ENCODE measurements around the gene KRTAP5-5.
"Not testable (repeated sequence)": the region's sequence is repeated elsewhere in the genome, so short reads cannot be mapped to it uniquely, and the experiment has no call there.

KRTAP5-5 gene

DNA sequence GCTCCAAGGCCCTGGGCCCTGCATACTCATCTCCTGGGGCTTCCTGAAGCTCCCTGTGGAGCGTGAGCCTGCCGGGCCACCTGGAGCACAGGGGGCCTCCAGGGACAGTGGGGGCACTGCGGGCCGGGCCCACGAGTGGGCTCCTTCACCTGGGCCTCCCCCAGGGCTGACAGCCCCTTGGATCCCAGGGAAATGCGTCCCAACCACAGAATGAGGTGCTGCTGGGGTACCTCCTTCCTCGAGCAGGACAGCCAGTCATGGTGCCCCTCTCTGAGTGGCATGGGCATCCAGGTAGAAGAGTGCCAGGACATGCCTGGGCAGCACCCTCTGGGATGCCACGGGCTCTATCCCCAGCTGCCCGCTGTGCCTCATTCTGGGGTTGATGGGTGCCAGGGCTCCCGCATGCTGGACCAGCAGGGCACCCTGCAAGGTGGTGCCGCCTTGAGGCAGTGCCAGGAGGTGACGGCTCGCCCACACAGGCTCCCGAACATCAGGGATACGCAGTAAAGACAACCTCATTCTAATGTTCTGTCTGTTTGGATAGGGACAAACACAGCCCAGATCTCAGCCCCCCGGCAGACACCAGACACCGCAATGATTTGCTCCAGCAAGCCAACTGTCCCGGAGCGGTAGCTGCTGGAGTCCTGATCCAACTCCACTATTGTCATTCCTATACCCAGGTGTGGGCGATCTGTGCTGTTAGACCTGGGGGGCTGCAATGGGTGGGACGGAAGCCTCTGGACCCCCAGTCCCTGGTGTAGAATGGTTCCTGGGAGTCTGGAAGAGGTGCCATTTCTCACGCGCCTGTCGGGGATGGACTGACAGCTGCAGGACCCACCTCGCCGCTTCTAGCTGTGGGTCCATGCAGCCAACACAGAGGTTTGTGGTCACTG is 25.8 kb downstream of the KRTAP5-5 start:
- DNase-seq (ENCODE audit: low read depth in 2 of 2): no peak

DNA sequence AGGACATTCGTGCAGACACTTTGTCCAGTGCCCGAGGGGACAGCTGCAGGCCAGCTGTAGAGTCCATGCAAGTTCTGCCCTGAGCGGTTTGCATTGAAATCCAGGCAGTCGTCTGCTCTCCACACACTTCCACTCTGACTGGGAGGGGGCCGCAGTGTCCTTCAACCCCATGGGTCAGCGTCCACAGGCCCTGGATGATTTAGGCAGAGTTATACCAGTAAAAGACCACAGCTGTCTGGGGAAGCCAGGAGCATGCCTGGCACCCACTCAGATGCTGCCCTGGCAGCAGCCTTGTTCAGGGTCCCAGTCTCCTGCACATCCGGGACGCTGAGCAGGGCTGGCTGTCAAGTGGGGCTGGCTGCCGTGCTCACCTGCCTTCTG is 26.5 kb downstream of the KRTAP5-5 start:
- DNase-seq (ENCODE audit: low read depth in 2 of 2): no peak

DNA sequence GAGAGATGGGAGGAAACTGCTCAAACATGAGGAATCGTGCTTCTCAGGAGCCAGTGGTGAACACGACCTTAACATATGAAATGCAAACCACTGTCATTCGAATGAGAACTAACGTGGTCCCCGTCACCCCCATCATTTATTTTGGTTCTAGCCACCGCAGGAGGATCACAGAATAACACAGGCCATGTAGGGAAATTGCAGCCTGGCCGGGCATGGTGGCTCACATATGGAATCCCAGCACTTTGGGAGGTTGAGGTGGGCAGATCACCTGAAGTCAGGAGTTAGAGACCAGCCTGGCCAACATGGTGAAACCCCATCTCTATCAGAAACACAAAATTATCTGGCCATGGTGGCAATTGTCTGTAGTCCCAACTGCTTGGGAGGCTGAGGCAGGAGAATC is 27.1 kb downstream of the KRTAP5-5 start:
- no peak for DNase-seq (ENCODE audit: low read depth in 2 of 2)

DNA sequence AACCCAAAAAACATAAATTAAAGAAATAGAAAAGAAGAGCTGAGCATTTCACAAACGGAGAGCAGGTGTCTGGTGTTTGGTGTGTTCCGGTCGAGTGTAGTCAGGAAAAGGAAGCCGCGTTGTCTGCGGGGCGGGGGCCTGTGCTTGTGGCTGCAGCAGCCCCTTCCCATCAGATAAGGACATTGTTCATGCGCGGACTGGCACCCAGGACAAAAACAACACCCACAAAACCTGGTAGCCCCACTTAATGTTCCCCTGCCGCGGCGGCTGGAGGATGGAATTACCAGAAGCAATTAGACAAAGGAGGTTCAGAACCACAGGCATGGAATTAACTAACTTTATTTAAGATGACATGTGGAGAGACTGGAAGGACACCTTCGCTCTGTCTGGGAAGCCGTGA is 29.9 kb downstream of the KRTAP5-5 start:
- no peak for DNase-seq (ENCODE audit: low read depth in 2 of 2)

DNA sequence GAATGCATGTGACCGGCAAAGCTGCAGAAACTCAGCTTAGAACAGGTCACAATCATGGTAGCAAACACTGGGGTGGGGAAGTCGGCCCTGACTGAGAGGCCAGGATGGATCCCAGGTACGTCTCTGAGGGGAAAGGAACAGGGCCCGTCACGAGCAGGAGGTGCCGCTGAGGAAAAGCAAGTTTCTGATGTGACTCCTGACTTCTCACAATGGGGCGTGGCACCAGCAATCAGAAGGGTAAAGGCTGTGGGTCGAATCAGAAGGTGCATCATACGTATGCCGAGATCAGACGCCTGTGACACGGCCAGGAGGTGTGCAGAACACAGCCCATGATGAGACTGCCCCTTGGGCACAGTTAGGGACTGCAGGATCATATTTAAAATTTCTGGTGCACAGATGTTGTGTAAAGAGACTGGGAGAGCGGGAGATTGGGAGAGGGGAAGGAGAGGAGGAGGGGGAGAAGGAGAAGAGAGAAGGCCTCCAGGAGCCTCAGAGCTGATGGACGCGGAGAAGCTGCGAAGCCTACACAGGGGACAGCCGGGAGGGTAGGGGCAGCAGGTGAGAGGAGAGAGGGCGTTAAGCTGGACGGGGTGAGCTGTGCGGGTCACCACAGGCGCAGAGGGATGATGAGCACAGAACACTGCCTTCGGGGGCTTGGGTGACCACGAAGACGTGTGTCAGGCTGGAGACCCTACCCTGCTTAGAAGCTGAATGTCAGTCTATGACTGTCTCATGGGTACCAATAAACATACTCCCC is 30.7 kb downstream of the KRTAP5-5 start:
- DNase-seq (ENCODE audit: low read depth in 2 of 2): no peak

DNA sequence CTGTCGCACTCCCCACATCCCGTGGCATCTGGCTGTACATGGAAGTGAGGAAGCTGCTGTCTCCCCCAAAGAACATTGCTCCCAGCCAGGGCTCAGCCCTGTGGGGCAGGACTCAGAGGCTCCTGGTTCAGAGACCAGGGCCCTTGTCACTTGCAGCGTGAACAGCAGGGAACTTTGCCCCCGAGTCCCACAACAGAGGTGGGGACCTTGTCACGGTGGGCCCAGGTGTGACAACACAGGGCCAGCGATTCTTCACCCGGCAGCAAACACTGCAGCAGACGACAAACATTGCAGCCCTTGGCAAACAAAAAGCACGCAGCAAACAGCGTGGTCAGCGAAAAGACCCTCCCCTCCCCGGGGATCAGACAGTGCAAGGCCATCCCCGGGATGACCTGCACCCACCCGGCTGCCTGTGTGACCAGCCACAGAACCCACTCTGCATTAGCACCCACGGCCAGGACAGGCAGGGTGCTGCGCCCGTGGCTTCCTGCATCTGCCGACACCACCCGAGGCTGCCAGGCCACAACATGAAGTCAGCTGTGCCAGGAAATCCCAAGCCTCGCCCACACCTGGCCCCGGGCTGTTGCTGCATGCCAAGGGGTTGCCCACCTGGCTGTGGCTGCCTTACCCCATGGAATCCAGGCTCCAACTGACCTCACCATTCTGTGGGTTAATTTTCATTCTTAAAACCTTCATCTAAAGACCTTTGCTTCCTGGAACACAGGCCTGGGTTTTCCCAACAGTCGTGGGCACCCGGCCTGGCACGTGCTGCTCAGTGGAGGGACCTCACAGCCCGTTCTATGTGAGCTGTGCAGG is 32.1 kb downstream of the KRTAP5-5 start:
- DNase-seq (ENCODE audit: low read depth in 2 of 2): not testable (repeated sequence)

DNA sequence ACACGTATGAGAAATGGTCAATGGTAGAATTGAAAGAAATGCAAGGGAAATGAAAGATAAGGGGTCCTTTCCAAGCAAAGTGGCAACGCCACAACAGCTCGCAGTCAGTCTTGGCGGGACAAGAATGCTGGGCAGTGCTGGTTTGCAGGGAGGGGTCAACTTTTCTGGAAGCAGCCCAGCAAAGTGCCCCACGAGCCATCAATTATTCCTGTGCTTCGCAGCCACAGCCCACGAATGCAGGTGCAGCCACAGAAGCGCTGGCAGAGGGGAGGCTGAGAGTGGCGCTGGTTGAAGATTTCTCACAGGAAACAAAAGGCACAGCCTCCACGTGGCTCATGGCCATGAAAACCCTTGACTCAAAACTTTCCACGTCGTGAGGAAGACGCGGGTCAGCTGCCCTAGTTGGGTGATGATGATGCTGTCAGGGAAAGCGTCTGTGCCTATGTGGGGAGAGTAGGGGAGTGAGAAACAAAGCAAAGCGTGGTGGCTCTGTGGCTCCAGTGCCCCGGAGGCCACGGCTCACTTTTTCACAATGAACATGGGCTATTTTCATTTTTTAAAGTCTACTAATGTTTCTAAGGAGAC is 33.2 kb downstream of the KRTAP5-5 start:
- not testable (repeated sequence) for DNase-seq (ENCODE audit: low read depth in 2 of 2)

DNA sequence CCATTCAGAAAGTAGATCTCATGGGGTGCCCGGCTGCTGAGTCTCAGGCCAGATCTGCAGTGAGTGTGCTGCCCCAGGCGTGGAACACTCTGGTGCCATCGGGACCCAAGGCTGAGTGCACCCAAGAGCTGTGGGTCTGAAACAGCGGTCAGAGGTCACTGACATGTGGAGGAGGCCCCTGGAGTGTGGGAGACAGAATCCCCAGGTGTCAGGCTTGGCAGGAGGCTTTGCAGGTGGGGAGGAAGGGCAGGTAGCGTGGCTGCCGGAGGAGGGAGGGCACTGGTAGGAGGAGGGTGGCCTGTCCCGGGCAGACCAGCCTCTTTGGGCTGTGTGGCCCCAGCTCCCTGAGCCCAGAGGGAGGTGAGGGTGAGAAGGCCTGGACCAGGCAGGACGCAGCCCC is 35.7 kb downstream of the KRTAP5-5 start:
- DNase-seq (ENCODE audit: low read depth in 2 of 2): no peak

DNA sequence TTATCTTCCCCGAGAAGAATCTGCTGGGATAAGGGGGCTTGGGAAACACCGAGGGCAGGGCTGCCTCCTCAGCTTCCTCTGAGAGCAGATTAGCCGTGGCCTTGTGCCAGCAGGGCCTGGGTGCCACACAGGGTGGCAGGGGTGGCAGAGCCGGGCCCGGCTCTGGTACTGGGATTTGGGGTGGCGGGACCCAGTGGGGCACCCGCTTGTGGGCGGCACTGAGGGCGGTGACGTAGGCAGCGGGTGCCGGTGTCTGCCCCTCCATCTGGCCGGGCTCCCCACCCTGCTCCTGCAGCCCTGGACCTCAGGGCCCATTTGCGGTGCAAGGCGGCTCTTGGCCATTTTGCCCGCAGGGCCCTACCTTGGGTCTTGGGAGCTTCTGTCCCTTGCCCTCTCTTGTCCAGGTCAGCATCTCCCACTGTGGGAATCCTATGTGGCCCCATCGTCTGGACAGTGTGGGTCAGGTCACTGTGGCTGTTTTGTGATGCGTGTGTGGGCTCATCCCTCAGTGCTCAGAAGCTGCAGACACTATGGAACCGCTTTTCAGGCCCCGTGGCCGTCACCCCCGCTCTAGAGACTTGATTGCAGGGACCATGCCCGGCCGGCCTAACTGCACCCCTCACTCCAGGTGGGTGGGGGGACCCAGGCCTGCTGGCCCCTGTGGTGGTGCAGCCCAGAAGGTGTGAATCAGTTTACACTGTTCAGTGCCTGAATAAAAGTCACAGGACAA is 37.7 kb downstream of the KRTAP5-5 start:
- no peak for DNase-seq (ENCODE audit: low read depth in 2 of 2)

DNA sequence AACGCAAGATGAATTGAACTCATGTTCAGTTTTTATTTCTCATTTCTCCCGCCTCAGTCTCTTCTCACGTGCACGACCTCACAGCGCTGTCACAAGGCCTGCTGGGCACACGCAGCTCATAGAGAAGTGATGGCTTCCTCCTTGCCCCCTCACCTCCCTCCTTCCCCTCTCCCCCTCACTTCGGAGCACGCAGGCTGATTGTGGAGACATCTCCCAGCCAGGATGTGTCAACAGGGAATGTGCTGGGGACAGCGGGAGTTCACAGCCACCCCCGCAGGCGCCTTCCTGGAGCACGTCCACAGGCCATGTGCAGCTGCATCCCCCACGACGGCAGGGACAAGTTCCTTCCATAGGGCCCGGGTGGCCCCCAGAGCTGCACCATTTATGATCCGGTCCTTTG is 38.3 kb downstream of the KRTAP5-5 start:
- DNase-seq (ENCODE audit: low read depth in 2 of 2): no peak

DNA sequence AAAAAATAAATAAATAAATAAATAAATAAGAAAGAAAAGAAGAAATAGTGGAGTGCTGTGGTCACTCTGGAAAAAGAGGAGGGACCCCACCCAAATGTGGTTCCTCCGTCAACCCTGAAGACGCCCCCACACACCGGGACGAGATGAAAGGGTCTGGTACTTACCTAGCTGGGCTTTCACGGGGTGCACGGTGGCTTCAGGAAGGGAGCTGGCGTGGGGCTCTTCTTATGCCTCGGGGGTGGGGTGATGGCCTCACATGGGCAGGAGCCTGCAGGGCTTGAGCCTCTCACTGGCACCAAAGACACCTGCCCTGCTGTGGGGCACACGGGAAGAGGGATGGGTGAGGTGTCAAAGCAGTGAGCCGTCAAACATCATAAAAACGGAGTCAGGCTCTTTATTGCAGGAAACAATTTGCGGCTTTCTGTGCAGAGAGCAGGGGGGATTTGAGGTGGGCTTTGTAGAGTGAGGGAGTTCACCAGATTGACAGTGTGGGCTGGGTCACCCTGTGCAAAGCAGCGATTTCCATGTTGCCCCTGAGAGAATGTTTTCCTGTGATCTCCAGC is 39.4 kb downstream of the KRTAP5-5 start:
- DNase-seq (ENCODE audit: low read depth in 2 of 2): no peak

DNA sequence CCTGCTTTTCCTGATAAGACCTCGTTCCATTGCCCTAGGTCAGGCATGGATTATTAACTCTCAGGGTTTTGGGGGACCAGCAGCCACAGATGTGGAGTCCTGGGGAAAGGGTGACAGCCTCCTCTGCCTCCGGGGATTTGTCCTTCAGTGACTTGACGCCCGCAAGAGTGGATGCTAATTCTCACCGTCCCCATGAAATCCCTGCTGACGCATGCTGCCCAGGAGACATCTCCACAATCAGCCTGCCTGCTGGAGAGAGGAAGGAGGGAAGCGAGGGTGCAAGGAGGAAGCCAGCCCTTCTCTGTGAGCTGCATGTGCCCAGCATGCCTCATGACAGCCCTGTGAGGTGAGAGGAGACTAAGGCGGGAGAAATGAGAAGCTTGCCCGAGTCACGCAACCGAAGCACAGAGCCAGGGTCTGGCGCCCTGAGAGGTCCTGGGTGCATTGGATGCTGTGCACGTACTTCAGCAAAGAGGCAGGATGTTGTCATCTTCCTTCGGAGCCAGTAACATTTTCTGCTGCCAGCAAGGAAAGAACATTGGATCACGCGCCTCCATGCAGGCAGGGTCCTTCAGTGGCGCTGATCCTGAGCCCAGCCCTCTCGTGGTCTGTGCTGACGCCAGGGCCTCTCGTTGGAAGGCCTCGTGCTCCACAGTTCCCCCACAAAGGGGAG is 40.1 kb downstream of the KRTAP5-5 start:
- no peak for DNase-seq (ENCODE audit: low read depth in 2 of 2)

DNA sequence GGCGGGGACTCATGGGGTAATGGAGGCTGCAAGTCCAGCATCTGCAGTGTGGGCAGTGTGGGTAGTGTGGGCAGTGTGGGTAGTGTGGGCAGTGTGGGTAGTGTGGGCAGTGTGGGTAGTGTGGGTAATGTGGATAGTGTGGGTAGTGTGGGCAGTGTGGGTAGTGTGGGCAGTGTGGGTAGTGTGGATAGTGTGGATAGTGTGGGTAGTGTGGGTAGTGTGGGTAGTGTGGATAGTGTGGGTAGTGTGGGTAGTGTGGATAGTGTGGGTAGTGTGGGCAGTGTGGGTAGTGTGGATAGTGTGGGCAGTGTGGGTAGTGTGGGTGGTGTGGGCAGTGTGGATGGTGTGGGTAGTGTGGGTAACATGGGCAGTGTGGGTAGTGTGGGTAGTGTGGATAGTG is 40.9 kb downstream of the KRTAP5-5 start:
- not testable (repeated sequence) for DNase-seq (ENCODE audit: low read depth in 2 of 2)

DNA sequence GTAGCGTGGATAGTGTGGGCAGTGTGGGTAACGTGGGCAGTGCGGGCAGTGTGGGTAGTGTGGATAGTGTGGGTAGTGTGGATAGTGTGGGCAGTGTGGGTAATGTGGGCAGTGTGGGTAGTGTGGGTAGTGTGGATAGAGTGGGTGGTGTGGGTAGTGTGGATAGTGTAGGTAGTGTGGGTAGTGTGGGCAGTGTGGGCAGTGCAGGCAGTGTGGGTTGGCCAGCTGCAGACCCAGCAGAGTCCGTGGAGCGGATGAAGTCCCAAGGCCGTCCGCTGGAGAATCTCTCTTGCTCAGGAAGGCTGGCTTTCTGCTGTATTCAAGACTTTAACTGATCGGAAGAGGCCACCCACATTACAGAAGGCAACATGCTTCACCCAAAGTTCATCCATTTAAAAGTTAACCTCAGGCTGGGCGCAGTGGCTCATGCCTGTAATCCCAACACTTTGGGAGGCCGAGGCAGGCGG is 41.4 kb downstream of the KRTAP5-5 start:
- no peak for DNase-seq (ENCODE audit: low read depth in 2 of 2)

DNA sequence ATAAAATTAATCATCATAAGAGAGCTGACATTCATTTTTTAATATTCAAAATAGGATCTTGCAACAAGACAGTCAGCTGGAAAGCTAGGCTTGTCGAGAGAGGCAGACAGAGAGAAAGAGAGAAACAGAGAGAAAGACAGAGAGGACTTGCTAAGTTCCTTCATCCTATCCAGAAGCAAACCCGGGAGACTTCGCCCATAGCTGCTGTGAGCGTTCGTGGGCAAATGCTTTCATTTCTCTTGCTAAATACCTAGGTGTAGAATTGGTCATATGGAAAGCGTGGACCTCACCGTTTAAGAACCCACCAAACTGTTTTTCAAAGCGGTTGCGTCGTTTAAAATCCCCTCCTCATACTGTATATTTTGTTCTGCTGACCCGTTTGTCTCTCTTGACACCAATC is 42.1 kb downstream of the KRTAP5-5 start:
- no peak for DNase-seq (ENCODE audit: low read depth in 2 of 2)

DNA sequence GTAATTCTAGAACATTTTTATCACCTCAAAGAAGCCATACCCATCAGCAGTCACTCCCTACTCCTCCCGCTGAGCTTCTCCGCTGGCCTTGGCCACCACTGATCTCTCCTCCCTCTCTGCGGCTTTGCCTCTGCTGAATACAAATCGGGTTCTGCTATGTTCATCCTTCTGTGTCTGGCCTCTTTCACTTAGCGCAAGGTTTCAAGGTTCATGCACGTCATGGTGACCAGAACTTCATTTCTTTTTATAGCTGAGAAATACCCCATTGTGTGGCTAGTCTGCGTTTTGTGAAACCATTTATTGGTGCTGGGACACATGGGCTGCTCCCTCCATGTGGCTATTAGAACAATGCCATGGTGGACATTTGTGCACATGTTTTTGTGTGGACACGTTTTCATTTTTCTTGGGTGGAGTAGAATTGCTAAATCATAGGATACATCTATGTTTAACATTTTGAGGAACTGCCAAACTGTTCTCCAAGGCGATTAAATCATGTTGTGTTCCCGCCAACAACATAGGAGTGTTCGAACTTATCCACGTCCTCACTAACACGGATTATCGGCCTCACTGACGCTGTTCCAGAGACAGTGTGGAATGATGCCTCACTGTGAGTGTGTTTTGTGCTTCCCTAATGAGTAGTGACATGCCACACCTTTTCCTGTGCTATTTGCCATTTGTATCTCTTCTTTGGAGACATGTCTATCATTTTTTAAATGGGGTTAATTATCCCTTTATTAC is 43.2 kb downstream of the KRTAP5-5 start:
- DNase-seq (ENCODE audit: low read depth in 2 of 2): no peak

DNA sequence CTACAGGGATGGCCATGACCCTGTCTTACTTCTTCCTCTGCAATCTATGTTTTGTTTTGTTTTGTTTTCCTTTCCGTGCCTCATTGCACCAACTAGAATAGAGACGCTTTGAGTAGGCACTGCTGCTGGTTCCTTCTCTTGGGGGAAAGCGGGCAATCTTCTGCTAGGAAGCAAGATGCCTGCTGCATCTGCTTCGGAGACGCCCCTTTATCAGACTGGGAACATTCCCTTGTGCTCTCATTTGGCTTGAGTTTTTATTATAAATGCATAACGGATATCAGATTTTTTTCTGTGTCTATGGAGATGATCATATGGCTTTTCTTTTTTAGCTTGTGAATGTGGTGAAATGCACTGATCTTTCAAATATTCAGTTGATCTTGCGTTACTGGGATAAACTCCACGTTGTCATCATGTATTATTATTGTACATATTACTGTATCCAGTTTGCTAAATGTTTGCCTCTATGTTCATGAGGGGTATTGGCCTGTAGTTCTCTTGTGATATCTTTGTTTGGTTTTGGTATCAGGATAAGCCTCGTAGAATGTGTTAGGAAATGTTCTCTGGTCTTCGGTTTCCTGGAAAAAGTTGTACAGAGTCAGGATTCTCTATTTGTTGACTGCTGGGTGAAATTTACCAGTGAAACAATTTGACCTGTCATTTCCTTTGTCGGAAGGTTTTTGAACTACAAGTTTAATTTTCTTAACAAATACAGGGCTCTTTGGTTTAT is 44.0 kb downstream of the KRTAP5-5 start:
- DNase-seq (ENCODE audit: low read depth in 2 of 2): no peak

DNA sequence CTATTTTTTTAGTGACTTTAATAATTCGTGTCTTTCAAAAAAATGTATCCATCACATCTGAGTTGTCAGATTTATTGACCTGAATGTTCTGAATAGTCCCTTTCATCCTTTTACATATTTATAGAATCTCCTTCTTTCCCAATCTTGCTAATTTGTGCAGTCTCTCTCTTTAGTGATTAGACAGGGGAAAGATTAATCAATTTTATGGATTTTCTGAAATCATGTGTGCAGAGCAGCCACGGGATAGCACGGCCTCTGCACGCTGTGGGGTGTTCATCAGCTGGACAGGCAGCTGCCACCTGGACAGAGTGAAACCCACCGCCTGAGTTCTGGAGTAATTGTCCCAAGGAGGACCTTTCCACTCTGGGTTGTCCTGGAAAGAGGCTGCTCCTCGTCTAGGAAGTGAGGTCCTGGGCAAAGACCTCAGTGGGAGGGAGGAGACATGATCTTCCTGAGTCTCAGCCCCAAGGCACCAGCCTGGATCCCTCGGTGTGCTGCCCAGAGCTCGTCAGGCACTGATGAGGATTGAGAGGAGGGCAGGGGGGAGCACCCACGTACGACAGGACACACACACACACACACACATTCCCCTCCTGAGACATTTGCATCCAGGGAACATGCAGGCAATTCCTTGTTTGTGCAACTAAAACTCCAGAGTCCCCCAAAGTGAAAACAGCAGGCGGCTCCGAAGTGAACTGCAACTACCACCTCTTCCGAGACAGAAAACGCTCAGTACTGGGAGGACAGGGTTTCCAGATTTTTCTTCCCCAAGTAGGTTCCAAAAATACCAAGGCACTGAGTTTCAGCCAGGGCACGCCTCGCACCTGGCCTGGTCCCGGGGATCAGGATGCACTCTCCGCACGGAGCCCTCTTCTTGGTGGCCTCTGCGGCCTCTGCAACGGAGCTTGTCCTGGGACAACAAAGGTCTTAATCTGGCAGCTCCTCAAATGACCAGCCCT is 44.9 kb downstream of the KRTAP5-5 start:
- DNase-seq (ENCODE audit: low read depth in 2 of 2): no peak

Measured in stimulated activated CD8-positive, alpha-beta memory T cell treated with anti-CD3 and anti-CD28 coated beads, Interleukin-2, amount 100 ng/mL, for 48 hours (primary cell).